LNCaP clone FGC (cell line): ENCODE data around the gene RBPJ.

Experiments used
- DNase-seq: peaks from one replicate; pipeline ENCODE4 v3.0.0-alpha.2; 2011; ENCODE audit warnings: low read depth
- H3K4me3 ChIP-seq: 2 replicates; pipeline ENCODE4 v1.5.1; 2011; ENCODE audit warnings: mild to moderate bottlenecking, low read depth, low read length, control low read depth
- TF ChIP-seq, protein P1 (sequence below): IDR thresholded peaks from 2 replicates; pipeline ENCODE4 v1.5.1; 2012; ENCODE audit warnings: mild to moderate bottlenecking; ENCODE audit not compliant: control insufficient read depth, insufficient read depth; ENCODE audit errors: extremely low read depth

The RBPJ gene

DNA sequence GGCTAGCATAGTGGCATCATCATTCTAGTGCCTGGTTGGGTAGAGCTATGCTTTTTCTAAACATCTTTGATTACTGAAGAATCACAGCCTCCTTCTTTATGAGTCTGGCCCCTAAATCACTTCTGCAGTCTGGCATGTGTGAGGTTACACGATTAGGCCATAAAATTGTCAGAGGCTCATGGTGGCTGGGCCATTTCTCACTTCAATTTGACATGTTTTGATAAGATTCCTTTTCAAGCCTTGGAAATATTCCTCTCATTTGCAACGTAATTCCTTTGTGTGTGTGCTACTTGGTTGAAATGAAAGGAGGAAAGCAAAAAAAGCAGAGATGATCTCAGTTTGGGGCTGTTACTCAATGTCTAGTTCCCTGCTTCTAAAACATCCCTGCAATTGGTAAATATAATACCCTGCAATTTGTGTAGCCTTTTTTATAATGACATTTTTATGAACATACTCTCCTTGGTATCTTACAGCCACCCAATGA is 163.3 kb downstream of the RBPJ start:
- TF ChIP-seq, protein P1, sequence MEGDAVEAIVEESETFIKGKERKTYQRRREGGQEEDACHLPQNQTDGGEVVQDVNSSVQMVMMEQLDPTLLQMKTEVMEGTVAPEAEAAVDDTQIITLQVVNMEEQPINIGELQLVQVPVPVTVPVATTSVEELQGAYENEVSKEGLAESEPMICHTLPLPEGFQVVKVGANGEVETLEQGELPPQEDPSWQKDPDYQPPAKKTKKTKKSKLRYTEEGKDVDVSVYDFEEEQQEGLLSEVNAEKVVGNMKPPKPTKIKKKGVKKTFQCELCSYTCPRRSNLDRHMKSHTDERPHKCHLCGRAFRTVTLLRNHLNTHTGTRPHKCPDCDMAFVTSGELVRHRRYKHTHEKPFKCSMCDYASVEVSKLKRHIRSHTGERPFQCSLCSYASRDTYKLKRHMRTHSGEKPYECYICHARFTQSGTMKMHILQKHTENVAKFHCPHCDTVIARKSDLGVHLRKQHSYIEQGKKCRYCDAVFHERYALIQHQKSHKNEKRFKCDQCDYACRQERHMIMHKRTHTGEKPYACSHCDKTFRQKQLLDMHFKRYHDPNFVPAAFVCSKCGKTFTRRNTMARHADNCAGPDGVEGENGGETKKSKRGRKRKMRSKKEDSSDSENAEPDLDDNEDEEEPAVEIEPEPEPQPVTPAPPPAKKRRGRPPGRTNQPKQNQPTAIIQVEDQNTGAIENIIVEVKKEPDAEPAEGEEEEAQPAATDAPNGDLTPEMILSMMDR, result no peak
- no peak overlapping the region for H3K4me3 ChIP-seq
- DNase-seq, result no peak

GRCh38 chr4:26484516-26484915 is 163.7 kb downstream of the RBPJ start:
- DNase-seq, result no peak
- TF ChIP-seq, protein P1, result no peak
- H3K4me3 ChIP-seq, result no peak overlapping the region
